ENCODE data around the gene B3GAT1. TPM values are rescaled to one million over a fixed set of nuclear protein-coding genes. Genes with fewer than 3 reads are reported as not detected.

Gene B3GAT1
- total and polyA plus RNA-seq, 4 donors: 0.03 to 0.49 (median 0.27) TPM

- H3K9me3 ChIP-seq (ENCODE audit: control insufficient read depth in 4 of 4, insufficient read depth in 3 of 4, low read length in 3 of 4): no peaks in the 10 kb centered on the region
- H3K9ac ChIP-seq (ENCODE audit: insufficient read depth in 1 of 2, low read length in 2 of 2): no peak overlapping the region
- no peak overlapping the region for H3K4me3 ChIP-seq
- peaks cover 0 to 4% (median under 1%) of the 10 kb centered on the region in 3 donors for H3K27me3 ChIP-seq (ENCODE audit: control insufficient read depth in 3 of 3, insufficient read depth in 3 of 3, low read length in 2 of 3)
- ATAC-seq (ENCODE audit: insufficient read depth, low FRiP score) (no peak), DNase-seq (no peak)
- no peak for TF ChIP-seq CTCF (IDR thresholded peaks at IDR 0.05; ENCODE audit: control extremely low read depth, extremely low read depth)
- H3K36me3 ChIP-seq (ENCODE audit: control insufficient read depth in 4 of 4, insufficient read depth in 4 of 4, low read length in 4 of 4): no peaks in the 10 kb centered on the region
- no peaks in the 10 kb centered on the region for H3K4me1 ChIP-seq (ENCODE audit: control insufficient read depth in 5 of 5, insufficient read depth in 5 of 5, low read length in 5 of 5)
- no peak overlapping the region for H3K27ac ChIP-seq (ENCODE audit: low read depth in 1 of 2, low read length in 1 of 2)
- WGBS, 2 donors: 84 to 86% methylated on average over 4 of the region's 4 CpGs
Observed at GRCh38 chr11:134339756-134340155, 72.3 kb downstream of the B3GAT1 start.

- 95 to 98% methylated on average over 7 of the region's 7 CpGs for WGBS, 2 donors
- no peak overlapping the region for H3K9ac ChIP-seq (ENCODE audit: insufficient read depth in 1 of 2, low read length in 2 of 2)
- H3K27ac ChIP-seq (ENCODE audit: low read depth in 1 of 2, low read length in 1 of 2): no peak overlapping the region
- H3K27me3 ChIP-seq (ENCODE audit: control insufficient read depth in 3 of 3, insufficient read depth in 3 of 3, low read length in 2 of 3): peaks cover 0 to 8% (median 8%) of the 10 kb centered on the region in 3 donors
- DNase-seq (no peak), ATAC-seq (ENCODE audit: insufficient read depth, low FRiP score) (no peak)
- no peaks in the 10 kb centered on the region for H3K9me3 ChIP-seq (ENCODE audit: control insufficient read depth in 4 of 4, insufficient read depth in 3 of 4, low read length in 3 of 4)
- H3K4me1 ChIP-seq (ENCODE audit: control insufficient read depth in 5 of 5, insufficient read depth in 5 of 5, low read length in 5 of 5): no peaks in the 10 kb centered on the region
- H3K4me3 ChIP-seq: no peak overlapping the region
- no peak for TF ChIP-seq CTCF (IDR thresholded peaks at IDR 0.05; ENCODE audit: control extremely low read depth, extremely low read depth)
- no peaks in the 10 kb centered on the region for H3K36me3 ChIP-seq (ENCODE audit: control insufficient read depth in 4 of 4, insufficient read depth in 4 of 4, low read length in 4 of 4)
Observed at GRCh38 chr11:134338654-134339053, 73.4 kb downstream of the B3GAT1 start.

GRCh38 chr11:134338068-134338467, 74.0 kb downstream of the B3GAT1 start:
- no peak for TF ChIP-seq CTCF (IDR thresholded peaks at IDR 0.05; ENCODE audit: control extremely low read depth, extremely low read depth)
- ATAC-seq (ENCODE audit: insufficient read depth, low FRiP score) (no peak), DNase-seq (no peak)
- no peaks in the 10 kb centered on the region for H3K4me1 ChIP-seq (ENCODE audit: control insufficient read depth in 5 of 5, insufficient read depth in 5 of 5, low read length in 5 of 5)
- H3K27ac ChIP-seq (ENCODE audit: low read depth in 1 of 2, low read length in 1 of 2): no peak overlapping the region
- no peaks in the 10 kb centered on the region for H3K9me3 ChIP-seq (ENCODE audit: control insufficient read depth in 4 of 4, insufficient read depth in 3 of 4, low read length in 3 of 4)
- no peaks in the 10 kb centered on the region for H3K36me3 ChIP-seq (ENCODE audit: control insufficient read depth in 4 of 4, insufficient read depth in 4 of 4, low read length in 4 of 4)
- H3K4me3 ChIP-seq: no peak overlapping the region
- 92 to 97% methylated on average over 15 of the region's 15 CpGs for WGBS, 2 donors
- peaks cover 0 to 12% (median 11%) of the 10 kb centered on the region in 3 donors for H3K27me3 ChIP-seq (ENCODE audit: control insufficient read depth in 3 of 3, insufficient read depth in 3 of 3, low read length in 2 of 3)
- H3K9ac ChIP-seq (ENCODE audit: insufficient read depth in 1 of 2, low read length in 2 of 2): no peak overlapping the region

GRCh38 chr11:134337051-134337450, 75.0 kb downstream of the B3GAT1 start:
- Histone ChIP-seq H3K4me1 (ENCODE audit: control insufficient read depth in 5 of 5, insufficient read depth in 5 of 5, low read length in 5 of 5) (peaks cover 0 to 3% (median 0%) of the 10 kb centered on the region in 5 donors), H3K27ac (ENCODE audit: low read depth in 1 of 2, low read length in 1 of 2) (no peak overlapping the region), H3K9me3 (ENCODE audit: control insufficient read depth in 4 of 4, insufficient read depth in 3 of 4, low read length in 3 of 4) (no peaks in the 10 kb centered on the region), H3K27me3 (ENCODE audit: control insufficient read depth in 3 of 3, insufficient read depth in 3 of 3, low read length in 2 of 3) (peaks cover 0 to 18% (median 15%) of the 10 kb centered on the region in 3 donors), H3K4me3 (no peak overlapping the region), H3K9ac (ENCODE audit: insufficient read depth in 1 of 2, low read length in 2 of 2) (no peak overlapping the region), H3K36me3 (ENCODE audit: control insufficient read depth in 4 of 4, insufficient read depth in 4 of 4, low read length in 4 of 4) (no peaks in the 10 kb centered on the region)
- 95% methylated on average over 4 of the region's 4 CpGs for WGBS, 2 donors
- DNase-seq (no peak), ATAC-seq (ENCODE audit: insufficient read depth, low FRiP score) (no peak)
- no peak for TF ChIP-seq CTCF (IDR thresholded peaks at IDR 0.05; ENCODE audit: control extremely low read depth, extremely low read depth)
